ENCODE measurements around the gene ETV5.

DNA sequence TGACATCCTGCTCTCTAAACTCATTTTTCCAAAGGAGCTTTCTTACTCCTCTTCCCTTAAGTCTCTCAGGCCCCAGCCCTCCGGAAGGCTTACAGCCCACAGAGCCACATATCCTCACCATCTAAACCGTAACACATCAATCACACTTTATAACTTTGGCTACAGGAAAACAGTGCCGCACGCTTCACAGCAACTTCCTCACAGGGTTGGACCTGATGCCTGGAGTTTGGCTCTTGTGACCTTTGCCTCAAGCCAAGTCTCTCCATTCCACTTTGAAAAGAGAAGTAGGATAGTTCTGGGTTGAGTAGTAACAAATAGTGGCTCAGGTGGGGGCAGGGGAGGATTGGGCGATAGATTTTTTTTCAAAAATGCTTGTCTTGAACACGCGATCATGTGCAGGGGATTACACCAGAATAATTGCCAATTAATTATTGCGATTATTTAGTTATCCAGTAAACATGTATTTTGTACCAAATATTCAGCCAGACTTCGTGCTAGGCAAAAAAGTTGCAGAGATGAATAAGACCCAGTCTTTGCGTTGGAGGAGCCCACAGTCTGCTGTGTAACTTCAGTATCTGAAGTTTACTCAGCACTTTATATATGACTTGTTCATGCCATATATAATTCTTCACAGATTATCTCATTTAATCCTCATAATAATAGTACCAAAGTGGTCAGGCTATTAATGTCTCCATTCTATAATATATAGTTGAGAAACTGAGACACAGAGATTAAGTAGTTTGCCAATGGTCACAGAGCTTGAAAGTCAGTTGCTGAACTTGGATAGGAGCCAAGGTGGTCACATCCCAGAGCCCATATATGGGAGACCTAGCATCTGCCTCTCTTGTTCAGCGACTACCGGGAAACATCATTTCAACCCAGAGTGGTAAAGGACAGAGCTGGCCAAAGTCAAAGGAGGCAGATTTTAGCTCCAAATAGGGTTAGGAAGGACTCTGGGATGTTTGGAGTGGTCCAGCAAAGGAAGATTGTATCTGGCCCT lies 2.4 kb upstream of the ETV5 start:
- no peak for TF ChIP-seq GATA3 (IDR thresholded peaks at IDR 0.05; ENCODE audit: borderline replicate concordance)
- no peak for TF ChIP-seq ESRRA (IDR thresholded peaks at IDR 0.05; ENCODE audit: borderline replicate concordance, low read length)
- TF ChIP-seq EHF (CRISPR knock-in tag; IDR thresholded peaks at IDR 0.05): no peak
- TF ChIP-seq, protein P1, sequence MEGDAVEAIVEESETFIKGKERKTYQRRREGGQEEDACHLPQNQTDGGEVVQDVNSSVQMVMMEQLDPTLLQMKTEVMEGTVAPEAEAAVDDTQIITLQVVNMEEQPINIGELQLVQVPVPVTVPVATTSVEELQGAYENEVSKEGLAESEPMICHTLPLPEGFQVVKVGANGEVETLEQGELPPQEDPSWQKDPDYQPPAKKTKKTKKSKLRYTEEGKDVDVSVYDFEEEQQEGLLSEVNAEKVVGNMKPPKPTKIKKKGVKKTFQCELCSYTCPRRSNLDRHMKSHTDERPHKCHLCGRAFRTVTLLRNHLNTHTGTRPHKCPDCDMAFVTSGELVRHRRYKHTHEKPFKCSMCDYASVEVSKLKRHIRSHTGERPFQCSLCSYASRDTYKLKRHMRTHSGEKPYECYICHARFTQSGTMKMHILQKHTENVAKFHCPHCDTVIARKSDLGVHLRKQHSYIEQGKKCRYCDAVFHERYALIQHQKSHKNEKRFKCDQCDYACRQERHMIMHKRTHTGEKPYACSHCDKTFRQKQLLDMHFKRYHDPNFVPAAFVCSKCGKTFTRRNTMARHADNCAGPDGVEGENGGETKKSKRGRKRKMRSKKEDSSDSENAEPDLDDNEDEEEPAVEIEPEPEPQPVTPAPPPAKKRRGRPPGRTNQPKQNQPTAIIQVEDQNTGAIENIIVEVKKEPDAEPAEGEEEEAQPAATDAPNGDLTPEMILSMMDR (IDR thresholded peaks at IDR 0.05): no peak
- TF ChIP-seq MAZ (IDR thresholded peaks at IDR 0.05; ENCODE audit: borderline replicate concordance, low read depth, low read length): no peak

All from A549 (cell line).